ENCODE data around the gene PRR12.

GRCh38 chr19:49605605-49606004 is 14.6 kb downstream of the PRR12 start:
- TF ChIP-seq POLR2AphosphoS5 (IDR thresholded peaks at IDR 0.05) (no peak), CTCF (IDR thresholded peaks at IDR 0.05 in 8 of 11, conservative IDR thresholded peaks at IDR 0.05 in 3 of 11) (no peak), POLR2A (IDR thresholded peaks at IDR 0.05) (no peak)
